GF-D8 (cell line): ENCODE data around the gene NOVA2.
"Not testable (repeated sequence)": the region's sequence is repeated elsewhere in the genome, so short reads cannot be mapped to it uniquely, and the experiment has no call there.

Experiments
- DNase-seq: peaks from one replicate; lab custom pipeline; 2025; lab: John Stamatoyannopoulos, UW

Gene NOVA2

GRCh38 chr19:45922281-45922680 lies 51.4 kb downstream of the NOVA2 start:
- DNase-seq: no peak

- DNase-seq: peak; percentile 41
Measured at GRCh38 chr19:45920458-45920857, 53.2 kb downstream of the NOVA2 start.

DNA sequence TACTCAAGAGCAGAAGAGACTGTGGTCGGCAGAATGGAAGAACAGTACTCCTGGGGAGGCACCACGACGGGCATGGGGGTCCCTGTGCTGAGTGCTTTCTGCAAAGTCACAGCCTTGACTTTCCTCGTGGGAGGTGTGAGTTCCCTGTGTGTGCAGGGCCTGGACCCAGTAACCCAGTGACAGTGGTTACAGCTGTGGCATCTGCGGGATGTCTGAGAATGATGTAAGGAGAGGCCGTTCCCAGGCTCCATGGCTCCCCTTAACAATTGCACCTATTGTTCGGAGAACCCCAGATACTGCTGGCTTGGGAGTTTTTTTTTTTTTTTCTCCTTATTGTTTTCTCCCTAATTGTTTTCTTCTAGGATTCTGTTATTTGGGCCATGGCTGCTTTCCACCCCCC lies 54.0 kb downstream of the NOVA2 start:
- no peak for DNase-seq

- DNase-seq: no peak
Measured at GRCh38 chr19:45918721-45919120, 54.9 kb downstream of the NOVA2 start.

DNA sequence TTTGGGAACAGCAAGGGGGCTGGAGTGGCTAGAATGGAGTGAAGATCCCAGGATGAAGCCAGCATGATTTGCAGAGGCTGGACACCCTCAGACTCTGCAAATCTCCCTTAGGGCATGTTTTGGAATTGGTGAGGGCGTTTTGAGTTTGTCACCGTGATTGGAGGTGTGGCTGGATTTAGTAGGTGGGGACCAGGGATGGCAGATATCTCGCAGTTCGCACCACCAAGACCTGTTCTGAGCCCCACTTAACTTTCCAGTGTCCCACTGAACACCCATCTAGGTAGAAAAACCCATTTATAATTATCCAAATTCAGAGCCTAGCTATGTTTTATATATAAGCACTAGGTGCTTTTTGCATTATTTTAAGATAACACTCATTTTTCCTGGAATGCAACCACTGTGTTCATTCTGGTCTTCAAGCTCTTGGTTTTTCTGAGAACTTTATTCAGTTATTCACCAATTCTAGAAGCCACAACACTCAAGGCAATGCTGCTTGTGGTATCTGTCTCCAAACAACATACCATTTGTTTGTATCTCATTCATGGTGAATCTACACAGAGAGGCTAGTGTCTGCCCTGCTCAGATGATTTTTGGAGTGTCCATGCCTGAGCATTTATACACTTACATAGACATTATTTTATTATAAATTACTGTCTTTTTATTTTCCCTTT lies 56.1 kb downstream of the NOVA2 start:
- no peak for DNase-seq

DNA sequence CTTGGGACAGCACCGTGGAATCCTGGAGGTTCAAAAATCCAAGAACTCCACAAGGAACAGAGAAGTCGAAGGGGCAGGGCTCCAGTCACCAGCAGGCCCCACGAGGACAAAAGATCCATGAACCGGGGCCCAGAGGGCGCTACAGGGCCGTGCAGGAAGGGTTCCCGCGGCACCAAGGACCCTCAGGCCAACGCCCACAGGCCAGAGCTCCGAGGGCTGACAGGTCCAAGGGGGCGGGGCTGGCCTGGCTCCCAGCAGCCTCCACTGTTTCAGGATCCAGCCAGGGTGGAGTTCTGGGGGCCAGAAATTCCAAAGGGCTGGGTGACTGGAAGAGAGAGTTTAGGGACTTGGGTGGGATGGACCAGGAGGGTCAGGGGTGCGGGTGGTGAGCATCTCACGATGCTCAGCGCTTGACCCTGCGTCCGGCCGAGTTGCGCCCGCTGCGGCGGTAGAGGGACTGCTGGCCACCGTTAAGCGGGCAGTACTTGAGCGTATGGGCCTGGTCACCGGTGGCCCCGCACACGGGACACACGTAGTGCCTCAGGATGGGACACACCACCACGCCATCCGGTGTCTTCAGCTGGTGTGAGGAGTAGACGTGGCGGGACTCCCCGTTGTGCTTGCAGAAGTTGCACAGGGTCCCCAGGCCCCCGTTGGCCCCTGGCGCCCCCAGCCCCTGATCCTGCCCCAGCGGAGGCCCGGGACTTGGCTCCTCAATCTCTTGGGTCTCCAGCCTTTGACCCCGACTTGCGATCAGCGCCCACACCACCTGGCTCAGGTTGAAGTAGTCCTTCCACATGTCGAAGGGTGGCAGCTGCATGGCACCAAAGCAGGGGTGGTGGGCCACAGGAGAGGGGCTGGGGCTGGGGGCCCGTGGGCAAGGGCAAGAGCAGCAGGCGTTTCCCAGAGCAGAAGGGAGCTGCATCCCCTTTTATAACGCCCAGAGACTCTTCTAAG lies 59.5 kb downstream of the NOVA2 start, which contains the start of gene NANOS2:
Gene NANOS2 (minus strand): TSS at position 905 of the 957 bp plus-strand sequence. CDS start 85 bp downstream, at position 820.
- no peak for DNase-seq

GRCh38 chr19:45911291-45911690 lies 62.4 kb downstream of the NOVA2 start:
- DNase-seq: no peak

DNA sequence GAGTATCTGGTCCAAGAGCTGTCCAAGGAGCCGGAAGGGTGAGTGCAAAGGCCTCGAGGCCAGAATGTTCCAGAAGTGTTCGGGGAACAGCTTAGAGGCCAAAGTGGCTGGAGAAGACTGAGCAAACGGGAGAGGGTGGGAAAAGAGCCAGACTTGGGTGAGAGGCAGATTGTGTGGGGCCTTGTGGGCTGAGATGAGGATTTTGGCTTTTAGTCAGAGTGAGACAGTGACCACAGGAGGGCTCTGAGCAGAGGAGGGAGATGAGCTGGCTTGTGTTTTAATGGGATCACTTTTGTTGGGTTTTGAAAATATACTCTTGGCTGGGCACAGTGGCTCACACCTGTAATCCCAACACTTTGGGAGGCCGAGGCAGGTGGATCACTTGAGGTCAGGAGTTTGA lies 64.7 kb downstream of the NOVA2 start:
- DNase-seq: no peak

DNA sequence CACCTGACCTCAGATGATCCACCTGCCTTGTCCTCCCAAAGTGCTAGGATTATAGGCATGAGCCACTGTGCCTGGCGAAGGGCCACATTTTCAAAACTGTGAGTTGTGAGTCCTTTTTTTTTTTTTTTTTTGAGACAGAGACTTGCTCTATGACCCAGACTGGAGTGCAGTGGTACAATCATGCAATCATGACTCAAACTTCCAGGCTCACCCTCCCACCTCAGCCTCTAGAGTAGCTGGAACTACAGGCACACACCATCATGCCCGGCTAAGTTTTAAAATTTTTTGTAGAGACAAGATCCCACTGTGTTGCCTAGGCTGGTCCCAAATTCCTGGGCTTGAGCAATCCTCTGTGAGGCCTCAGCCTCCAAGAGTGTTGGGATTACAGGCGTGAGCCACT lies 67.4 kb downstream of the NOVA2 start:
- no peak for DNase-seq

DNA sequence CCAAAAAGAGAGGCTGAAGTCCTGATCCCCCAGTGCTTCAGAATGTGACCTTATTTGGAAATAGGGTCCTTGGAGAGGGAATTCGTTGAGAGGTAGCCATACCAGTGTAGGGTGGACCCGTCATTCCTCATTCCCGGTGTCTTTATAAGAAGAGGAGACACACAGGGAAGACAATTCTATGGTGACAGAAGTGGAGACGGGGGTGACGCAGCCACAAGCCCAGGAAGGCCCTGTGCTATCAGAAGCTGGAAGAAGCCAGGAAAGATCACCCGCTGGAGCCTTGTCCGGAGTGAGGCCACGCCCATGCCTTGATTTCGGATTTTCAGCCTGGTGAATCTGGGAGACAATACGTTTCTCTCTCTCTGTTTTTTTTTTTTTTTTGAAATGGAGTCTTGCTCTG lies 68.7 kb downstream of the NOVA2 start:
- DNase-seq: no peak

- peak; percentile 88 for DNase-seq
Measured at GRCh38 chr19:45902651-45903625, 70.7 kb downstream of the NOVA2 start.

GRCh38 chr19:45901912-45902650 lies 71.6 kb downstream of the NOVA2 start, which contains the start of gene MYPOP:
Gene MYPOP (minus strand): TSS chr19:45902613. CDS start chr19:45901773, 840 bp downstream.
- no peak for DNase-seq

- peak; percentile 32 for DNase-seq
Measured at GRCh38 chr19:45901432-45901911, 72.2 kb downstream of the NOVA2 start.

- DNase-seq: no peak
Measured at GRCh38 chr19:45900738-45901431, 72.8 kb downstream of the NOVA2 start.

DNA sequence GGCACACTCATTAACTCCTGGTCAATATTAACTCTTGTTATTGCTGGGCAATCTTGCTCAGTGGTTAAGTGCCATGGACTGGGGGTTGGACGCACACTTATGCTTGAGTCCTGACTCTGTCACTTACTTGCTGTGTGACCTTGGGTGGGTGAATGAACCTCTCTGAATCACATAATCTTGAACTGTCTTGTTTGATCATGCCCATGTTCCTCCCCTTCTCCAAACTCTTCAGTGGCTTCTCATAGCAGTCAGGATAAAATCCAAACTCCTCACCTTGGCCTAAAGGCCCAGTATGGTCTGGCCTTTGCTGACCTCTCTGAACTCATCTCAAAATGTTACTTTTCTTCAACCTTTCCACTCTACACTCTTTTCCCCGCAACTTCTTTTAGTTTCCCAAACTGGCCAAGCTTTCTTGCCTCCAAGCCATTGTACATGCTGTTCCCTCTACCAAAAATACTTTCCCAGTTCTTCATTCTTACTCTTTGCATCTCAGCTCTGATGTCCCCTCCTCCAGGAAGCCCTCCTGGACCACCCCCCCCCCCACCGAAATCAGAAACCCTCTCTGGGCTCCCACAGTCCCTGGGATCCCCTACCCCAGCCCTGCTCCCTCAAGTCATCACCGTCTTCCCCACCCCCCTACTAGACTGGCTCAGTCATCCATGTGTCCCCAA lies 73.6 kb downstream of the NOVA2 start:
- no peak for DNase-seq

DNA sequence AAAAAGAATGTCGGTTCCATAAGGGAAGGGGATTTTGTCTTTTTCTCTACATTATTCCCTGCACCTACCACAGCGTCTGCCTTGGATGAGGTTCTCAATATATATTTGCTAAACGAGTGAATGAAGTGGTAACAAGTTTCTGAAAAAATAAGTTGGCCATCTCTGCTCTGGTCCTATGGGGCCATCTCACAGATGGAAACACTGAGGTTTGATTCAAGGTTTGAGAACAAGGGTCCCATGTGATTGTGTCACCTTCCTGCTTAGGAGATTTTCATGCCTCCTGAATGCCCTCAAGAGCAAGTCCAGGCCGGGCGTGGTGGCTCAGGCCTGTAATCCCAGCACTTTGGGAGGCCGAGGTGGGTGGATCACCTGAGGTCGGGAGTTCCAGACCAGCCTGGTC lies 74.4 kb downstream of the NOVA2 start:
- no peak for DNase-seq

GRCh38 chr19:45897261-45897812 lies 76.3 kb downstream of the NOVA2 start:
- no peak for DNase-seq

DNA sequence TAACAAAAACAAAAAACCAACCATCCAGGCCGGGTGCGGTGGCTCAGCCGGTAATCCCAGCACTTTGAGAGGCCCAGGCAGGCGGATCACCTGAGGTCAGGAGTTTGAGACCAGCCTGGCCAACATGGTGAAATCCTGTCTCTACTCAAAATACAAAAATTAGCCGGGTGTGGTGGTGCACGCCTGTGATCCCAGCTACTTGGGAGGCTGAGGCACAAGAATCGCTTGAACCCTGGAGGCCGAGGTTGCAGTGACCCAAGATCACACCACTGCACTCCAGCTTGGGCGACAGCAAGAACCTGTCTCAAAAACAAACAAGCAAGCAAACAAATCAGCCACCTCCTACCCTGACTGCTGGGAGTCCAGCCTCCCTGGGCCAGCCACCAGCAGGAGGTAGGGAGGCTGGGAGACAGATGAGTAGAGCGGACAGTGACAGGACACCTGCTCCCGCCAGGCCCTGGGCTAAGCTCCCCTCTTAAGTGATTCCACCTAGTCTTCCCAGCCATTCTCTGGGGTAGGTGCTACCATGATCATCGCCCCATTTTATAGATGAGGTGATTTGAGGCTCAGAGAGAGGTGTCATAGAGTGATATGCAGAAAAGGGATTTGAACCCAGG lies 77.6 kb downstream of the NOVA2 start:
- not testable (repeated sequence) for DNase-seq

DNA sequence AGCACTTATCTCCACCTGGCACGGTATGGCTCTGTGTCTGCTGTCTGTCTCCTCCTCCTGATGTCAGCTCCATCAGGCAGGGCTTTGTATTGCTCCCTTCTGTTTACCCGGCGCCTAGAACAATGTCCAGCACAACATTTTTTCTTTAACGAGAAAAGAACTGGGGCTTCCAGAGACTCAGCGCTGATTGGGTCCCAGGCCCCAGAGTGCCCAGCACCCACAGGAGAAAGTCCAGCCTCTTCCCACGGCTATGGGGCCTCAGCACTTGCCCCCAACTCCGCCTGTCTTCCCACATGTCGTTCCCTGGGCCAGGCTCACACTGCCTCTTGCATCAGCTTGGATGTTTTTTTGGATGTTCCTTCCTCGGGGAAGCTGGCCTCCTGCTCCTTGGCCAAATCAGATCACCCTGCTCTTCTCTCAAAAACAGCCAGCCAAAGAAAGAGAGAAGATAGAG lies 78.1 kb downstream of the NOVA2 start:
- no peak for DNase-seq
